CD4-positive, alpha-beta T cell treated with Interleukin-12 subunit alpha and Interleukin-12 subunit beta, for 1 hour (primary cell): ENCODE measurements around the gene VPS37B.
"Not testable (repeated sequence)": the region's sequence is repeated elsewhere in the genome, so short reads cannot be mapped to it uniquely, and the experiment has no call there.

ENCODE experiments used
- DNase-seq: peaks from one replicate; pipeline ENCODE4 v3.0.0-alpha.2; 2020

The VPS37B gene

DNA sequence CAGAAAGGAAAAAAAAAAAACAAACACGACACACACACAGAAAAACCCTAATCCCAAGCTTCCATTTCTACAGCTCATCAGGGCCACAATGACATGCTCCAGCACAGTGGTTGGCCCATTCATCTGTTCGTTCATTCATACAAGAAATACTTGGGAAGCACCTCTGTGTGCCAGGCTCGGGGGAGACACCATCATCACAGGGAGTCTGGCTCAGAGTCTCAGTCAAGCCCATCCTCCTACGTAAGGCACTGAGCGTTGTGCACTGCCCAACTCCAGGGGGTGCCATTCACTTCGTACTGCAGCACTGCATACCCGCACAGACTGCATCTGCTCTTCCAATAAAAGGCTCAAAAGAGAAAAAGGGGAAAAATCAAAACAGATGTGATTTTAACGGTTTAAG, 15.3 kb downstream of the VPS37B start:
- no peak for DNase-seq

DNA sequence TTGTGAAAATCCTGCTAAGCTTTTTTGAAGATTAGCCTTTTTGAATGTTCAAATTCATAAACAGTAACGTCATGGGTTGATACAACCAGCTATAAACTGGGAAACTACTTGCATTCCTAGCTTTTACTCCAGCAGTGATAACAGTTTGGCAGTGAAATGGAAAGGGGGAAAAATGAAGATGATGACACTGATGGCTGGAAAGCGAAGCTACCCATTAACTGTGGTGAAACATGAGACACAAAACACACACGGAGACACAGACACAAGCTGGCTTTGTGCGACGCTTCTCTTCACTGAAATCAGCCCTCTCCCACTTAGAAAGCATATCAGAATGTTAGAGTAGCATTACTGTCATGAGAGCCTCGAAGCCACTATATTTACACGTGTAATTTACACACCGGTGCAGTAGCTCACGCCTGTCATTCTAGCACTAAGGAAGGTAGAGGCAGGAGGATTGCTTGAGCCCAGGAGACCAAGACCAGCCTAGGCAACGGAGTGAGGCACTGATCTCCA, 15.7 kb downstream of the VPS37B start:
- DNase-seq: no peak

DNA sequence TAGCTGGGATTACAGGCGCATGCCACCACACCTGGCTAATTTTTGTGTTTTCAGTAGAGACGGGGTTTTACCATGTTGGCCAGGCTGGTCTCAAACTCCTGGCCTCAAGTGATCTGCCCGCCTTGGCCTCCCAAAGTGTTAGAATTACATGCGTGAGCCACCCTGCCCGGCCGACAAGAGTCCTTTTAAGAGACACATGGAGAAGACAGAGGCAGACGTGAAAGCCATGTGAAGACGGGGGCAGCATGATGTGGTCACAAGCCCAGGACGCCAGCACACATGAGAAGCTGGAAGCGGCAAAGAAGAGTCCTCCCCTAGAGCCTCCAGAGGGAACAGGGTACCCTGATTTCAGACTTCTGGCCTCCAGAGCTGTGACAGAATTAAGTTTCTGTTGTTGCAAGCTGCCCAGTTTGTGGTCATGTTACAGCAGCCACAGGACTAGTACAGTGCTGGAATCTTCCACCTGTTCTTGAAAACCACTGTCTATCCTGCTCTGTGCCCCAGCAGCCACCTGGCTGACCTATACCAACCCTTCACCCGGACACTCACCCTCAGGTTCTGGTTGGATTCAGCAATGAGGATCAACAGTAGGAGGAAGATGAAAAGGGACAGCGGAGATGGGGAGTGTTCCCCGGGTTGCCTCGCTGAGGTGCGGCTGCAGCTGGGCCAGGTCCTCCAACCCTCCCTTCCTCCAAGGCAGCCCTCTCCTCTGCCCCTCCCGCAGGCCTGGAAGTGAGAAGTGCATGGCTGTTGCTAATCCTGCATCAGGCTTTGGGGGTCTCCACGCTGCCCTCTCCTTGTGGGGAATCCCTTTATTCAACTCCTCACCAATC, 16.9 kb downstream of the VPS37B start:
- no peak for DNase-seq

DNA sequence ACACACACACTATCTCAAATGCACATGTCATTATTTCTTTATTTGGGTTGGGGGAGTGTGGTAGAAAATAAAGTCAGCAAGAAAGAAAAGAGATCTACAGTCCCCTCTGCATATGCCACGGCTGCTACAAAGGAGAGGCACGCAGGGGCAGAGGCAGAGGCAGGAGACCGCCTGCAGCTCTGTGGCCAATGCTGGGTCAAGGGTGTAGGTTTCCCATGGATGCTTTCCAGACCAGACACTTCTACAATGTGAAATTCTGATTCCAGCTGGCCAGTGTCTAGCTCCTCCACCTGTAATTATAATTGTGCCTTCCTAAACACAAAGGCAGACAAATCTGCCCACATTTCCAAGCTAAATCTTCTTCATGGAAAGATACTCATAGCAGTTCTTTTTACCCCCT, 19.2 kb downstream of the VPS37B start:
- DNase-seq: no peak

DNA sequence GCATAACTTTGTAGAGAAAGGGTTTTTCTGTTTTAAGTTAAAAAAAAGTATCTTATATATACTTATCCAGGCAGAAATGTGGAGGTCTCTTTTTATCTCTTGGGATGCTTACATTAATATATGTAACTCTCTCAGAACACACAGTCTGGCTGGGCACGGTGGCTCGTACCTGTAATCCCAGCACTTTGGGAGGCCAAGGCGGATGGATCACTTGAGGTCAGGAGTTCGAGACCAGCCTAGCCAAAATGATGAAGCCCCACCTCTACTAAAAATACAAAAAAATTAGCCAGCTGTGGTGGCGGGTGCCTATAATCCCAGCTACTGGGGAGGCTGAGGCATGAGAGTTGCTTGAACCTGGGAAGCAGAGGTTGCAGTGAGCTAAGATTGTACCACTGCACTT, 19.6 kb downstream of the VPS37B start:
- DNase-seq: not testable (repeated sequence)

DNA sequence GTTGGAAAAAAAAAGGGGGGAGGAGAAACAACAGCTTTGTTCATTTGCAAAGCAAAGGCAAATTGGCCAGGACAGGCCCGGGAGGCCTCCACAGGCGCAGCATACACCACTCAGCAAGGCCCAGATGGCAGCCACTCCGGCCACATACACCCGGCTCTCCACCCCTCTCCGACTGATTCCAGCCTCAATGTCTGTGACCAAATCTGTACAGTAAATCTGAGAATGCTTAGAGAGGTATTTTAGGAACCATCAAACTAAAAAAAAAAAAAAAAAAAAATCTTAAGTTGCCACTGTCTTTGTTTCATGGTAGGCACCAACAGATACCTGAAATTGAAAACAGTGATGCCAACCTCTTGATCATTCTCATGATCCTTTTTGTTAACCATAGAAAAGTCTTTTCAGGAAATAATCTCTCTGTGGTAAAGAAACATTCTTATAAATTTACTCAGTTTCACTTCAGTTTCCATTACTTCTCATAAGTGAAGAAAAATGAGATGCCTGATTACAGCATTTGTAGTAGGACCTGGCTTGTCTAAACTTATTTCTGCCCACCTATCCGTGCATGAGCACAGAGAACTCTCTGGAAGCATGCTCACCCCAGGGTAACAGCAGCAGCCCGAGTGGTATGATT, 20.2 kb downstream of the VPS37B start:
- DNase-seq: no peak

DNA sequence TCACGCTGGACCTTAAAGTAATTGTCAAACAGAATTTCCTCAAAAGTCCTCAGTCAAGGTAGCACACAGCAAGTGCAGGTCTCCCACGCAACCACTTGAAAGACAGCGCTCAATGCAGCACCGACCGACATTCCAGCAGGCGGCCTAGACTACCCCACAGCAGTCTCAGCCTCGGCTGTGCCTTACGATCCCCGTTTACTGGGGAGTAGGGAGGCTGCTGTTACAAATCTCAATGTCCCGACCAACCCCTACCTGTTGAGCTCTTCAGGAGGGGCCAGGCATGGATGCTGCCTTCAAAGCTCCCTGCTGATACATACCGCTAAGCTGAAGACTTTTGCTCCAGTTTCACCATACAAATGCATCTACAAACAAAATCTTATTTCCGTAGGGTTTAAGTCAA, 21.8 kb downstream of the VPS37B start:
- DNase-seq: peak; percentile 51

DNA sequence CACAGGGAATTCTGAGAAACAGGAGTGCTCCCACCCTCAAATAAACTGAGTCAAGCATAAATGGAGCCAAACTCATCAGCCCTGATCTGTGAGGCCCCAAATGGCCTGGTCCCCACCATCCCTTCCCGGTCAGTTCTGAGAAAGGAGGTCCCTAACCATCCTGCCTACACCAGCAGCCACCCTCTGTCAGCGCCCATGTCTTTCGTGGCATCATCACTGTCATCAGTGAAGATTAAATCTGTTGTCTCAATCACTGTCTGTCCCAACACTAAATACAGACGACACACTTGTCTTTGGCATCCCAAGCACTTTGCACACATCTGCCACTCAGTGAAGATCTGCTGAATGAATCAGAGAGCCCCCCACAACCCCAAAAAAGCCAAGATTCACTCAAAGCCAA, 22.4 kb downstream of the VPS37B start:
- DNase-seq: no peak

DNA sequence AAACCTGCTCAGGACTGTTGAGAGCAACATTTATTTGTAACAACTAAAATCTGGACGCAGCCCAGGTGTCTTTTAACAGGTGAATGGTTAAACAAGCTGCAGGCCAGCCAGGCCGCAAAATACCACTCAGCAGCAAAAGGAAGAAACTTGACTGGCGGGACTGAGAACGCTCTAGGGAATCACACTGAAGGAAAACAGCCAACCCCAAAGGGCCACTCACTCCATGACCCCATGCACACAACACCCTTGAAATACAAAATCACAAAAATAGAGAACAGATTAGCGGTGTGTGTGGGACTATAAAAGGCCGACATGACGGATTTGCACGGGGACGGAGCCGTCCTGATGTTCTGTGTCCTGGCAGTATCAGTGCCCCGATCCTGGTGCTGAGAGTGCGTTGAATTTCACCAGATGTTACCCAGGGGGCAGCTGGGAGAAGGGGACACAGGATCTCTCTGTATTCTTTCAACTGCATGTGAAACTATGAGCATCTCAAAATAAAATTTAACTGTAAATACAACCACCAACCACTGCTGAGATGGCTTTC, 23.0 kb downstream of the VPS37B start:
- no peak for DNase-seq

DNA sequence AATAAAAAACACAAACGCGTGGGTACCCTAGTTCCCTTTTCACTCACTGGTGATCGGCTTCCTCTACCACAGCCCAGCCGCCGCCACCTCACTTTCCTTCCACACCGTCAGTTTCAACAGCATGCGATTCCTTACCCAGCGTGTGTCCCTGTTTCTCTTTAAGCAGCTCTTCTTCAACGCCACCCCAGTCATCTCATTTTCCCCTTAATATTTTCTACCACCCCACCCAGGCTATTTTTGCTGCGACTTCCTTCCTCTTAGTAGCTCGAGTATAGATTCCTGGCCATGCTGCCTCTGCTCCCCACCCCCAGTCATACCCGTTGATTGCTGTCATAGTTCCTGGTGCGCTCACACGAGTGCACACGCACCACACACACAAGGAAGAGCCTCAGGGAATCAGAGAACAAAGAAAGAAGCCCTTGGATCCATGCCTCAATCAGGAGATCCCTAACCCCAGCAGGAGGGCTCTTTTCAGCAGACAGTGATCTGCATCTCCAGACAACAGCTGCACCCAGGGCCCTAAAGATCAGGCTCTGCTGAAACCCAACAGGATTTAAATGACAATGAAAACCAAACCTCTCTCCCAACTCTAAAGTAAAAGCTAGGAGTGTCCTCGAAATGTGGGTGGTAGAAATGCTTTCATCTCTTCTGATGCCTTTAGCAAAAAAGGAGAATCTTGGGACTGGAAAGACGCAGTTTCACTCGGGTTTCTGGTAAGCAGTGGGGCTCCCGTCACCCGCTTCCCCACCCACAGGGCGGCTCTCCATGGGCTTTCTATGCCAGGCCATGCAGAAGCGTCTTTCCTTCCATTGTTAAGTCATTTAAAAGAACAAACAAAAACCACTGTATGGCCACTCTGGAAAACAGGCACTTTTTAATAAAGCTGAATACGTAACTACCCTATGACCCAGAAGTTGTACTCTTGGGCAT, 23.8 kb downstream of the VPS37B start:
- DNase-seq: peak; percentile 47

DNA sequence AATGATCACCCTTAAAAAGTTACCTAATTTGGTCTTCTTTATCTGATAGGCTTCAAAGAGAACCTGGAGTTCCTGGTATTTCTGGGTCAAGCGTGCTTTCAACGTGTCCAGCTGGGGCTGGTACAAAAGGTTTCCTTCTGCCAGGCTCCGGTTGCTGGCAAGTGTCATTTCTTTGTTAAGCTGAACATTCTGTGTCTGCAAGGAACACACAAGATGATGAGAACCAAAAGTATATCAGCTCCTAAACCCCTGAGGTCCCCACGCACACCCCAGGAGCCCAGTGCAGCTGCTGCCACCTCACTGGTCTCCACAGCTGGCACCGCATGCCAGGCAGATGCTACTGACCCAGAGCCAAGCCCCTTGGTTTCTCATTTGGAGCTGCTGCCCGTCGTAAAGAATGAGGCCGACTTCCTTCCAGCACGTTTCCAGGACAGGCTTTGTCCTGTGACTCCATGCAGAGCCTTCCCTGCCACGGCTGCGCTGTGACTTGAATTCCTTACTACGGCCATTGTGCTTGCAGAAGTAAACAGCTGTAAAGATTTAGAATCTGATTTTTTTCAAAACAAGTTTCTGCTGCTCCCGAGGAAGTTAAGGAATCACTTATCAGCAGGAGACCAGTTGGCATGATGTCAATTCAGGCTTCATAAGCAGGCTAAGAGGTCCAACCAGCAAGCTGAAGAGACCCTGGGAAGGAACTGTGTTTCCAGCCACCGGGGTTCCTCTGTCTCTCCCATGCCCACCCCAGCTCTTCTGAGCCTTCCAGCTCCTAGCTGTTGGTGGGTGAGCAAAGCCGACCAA, 24.9 kb downstream of the VPS37B start:
- DNase-seq: no peak

DNA sequence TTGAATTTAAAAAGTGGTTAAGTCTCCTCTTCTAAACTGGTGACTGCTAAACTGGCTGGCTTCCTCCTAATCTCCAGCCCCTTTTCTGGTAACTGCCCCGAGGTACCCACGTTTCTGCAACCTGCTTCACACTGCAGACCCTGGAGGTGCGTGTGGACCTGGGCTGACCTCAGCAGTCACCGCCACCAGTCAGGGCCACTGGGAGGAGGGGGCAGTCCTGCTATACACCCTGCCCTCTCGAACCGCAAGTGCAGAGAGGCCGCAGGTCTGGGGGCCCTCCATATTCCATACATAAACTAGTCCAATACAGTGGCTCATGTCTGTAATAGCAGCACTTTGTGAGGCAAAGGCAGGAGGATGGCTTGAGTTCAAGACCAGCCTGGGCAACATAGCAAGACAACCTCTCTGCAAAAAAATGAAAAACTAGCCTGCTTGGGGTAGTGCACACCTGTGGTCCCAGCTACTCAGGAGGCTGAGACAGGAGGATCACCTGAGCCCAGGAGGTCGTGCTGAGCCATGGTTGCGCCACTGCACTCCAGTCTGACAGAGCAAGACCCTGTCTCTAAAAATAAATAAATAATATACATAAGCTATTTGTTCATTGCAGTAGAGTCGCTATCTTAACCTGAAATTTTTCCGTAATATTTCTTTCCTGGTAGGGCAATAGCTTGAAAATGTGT, 25.6 kb downstream of the VPS37B start:
- DNase-seq: no peak

DNA sequence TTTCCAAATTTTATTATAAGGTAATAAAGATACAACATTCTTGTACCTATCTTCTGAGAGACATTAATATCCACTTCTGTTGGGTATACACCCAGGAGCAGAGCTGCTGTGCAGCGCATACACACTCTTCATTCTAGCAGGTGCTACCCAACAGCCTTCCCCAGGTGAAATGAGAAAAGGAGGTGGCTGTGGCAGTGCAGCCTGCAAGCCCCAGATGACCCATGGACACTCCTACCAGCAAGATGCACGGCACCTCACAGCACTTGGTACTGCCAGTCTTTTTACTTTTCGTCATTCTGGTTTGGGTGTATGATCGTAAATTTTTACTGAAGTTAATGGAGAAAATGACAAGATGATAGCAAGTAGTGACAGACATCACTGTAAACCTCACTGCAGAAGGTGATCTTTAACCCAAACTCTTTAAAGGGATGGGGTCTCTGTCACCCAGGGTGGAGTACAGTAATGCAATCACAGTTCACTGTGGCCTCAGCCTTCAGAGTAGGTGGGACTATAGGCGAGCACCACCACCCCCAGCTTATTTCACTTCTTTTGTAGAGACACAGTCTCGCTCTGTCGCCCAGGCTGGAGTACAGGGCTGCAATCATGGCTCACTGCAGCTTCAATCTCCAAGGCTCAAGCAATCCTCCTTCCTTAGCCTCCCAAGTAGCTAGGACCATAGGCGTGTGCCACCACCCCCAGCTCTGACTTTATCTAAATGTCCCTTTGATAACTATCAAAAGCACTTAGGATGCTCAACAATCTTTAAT, 26.5 kb downstream of the VPS37B start:
- no peak for DNase-seq

DNA sequence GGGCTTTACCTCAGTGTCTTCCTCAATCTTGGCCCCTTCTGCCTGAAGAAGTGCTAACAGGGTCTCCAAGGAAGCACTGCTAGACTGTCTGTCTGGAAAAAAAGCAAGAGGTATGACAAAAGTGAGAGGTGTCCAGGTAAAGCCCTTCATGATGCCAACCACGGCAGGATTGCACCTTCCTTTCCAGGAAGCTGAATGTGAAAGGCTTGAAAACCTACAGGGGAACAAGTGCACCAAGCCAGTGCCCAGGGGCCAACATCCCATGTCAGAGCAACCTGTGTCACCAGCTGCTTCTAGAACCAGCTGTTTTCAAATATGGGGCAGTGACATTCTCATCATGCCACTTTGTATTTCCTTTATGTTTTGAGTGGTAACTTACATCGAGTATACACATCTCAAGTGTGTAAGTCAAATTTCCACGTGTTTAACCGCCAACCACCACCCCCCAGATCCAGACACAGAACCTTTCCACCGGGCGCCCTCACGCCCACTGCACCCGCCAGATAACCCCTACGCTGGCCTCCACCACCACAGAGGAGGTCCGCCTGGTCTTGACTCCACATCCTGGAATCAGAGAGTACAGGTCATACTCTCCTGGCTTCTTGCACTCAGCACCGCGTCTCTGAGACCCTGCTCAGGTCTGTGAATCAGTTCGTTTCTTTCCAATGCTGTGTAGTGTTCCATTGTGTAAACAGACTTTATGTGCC, 27.3 kb downstream of the VPS37B start:
- no peak for DNase-seq

DNA sequence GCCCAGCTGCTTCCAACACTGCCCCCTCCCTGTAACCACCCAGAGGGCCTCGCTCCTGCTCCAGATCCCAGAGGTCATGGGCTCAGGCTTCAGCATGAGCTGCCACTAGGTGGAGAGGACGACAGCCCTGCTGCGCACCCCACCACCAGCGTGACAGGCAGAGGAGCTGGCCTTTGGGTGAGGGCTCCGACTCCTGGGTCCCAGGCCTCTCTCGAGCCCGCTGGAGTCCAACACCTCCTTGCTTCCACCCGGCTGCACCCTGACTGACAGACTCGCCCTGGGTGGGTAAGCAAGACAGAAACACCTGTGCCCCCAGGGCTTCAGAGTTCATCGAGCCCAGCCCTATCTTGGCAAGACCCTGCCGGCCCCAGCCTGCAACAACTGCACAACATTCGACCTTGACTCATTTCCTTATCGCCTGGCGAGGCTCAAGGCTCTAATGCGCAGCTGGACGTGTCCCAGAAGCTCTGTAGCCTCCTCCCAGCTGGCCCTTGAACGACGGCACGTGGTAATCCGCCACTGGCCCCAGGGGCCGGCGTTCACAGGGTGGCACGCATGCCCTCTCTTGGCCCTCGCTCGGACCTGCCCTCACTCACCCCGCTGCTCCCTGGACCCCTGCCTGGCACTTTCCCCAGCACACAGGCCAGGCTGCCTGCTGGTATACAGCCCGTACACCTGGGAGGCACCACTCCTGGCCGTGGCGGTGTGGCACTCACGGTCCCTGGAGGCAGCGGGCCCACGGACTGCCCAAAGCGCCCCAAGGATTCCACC, 28.0 kb downstream of the VPS37B start:
- no peak for DNase-seq

DNA sequence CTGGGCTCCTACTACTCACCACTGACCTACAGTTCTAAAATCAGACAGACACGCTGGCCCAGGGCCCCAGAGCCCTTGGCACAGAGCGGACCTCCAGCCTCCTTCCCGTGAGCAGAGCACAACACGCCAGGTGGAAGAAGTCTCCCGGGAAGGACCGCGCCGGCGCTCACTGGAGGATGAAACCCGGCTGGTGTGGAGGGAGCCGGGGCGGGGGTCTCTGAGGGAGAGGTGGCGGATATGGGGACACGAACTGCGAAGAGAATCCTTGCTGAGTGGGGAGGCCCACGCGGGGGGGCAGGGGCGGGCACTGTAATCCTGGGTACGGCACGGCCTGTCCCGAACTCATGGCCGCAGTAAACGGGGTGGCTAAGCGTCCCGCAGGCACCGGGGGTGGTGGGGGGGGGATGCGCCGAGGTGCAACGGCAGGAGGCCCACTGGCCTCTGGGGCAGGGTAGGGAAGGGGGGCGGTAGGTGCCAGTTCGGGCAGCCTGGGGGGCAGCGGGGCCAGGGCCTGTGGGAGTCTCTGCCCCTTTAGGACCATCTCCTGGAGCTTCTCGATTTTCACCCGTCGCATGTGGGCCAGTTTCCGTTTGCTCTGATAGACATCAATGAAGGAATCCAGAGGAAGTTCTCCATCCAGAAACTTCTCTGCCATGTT, 28.8 kb downstream of the VPS37B start:
- DNase-seq: no peak

DNA sequence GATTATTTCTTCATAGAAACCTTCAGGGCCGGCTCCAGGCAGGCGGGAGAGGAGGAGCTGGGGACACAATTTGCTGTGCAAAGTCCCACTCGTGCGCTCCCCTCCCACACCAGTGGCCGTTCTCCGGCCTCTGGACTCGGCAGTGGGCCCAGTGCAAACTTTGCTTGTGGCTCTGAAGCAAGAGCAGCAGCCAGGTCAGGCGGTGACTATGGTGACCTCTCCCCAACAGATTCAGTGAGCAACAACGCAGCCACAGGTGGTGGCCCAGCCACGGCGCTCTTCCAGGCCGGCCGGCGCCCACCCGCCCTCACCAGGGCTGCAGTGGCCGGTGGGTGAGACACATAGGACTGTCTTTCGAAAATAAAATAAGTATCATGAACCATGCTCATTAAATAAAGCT, 29.5 kb downstream of the VPS37B start:
- DNase-seq: no peak
